Type B pancreatic cell (in vitro differentiated cells): ENCODE measurements around the gene RPH3AL. TPM values are rescaled to one million over a fixed set of nuclear protein-coding genes. Genes with fewer than 3 reads are reported as not detected.

ENCODE experiments used
- DNase-seq: peaks from one replicate; pipeline ENCODE4 v3.0.0; 2021; ENCODE audit warnings: mixed read lengths; ENCODE audit not compliant: unreplicated experiment; ENCODE audit errors: extremely low spot score
- H3K27ac Mint-ChIP-seq: 2 replicates; pipeline ENCODE4 v1.8.0; 2021; ENCODE audit warnings: mild to moderate bottlenecking, mixed read lengths
- H3K27me3 Mint-ChIP-seq: 2 replicates; pipeline ENCODE4 v1.8.0; 2021; ENCODE audit warnings: mixed read lengths
- H3K36me3 Mint-ChIP-seq: 2 replicates; pipeline ENCODE4 v1.8.0; 2021; ENCODE audit warnings: mixed read lengths
- H3K4me1 Mint-ChIP-seq: one replicate; pipeline ENCODE4 v1.8.0; 2021; ENCODE audit warnings: mixed read lengths; ENCODE audit not compliant: unreplicated experiment
- H3K4me3 Mint-ChIP-seq: 2 replicates; pipeline ENCODE4 v1.8.0; 2021; ENCODE audit warnings: mild to moderate bottlenecking, mixed read lengths
- H3K9me3 Mint-ChIP-seq: 2 replicates; pipeline ENCODE4 v1.8.0; 2021; ENCODE audit warnings: mixed read lengths
- CTCF ChIP-seq: fragments of 200-600 bp; sonication (generic); conservative IDR thresholded peaks from 2 replicates; pipeline ENCODE4 v1.5.0; 2021; ENCODE audit warnings: antibody characterized with exemption, mild to moderate bottlenecking
- total RNA-seq: library from RNA; stranded (reverse); gene quantifications from 2 replicates; pipeline ENCODE4 v1.2.1, GENCODE V29; 2021; ENCODE audit warnings: low replicate concordance

Gene RPH3AL
- total RNA-seq, 1 donor from 2014 or later = 13.5 TPM

- H3K4me1 Mint-ChIP-seq = peaks cover 24% of the 10 kb centered on the region
- no peaks in the 10 kb centered on the region for H3K9me3 Mint-ChIP-seq
- H3K27me3 Mint-ChIP-seq = no peaks in the 10 kb centered on the region
- peak; percentile 13 for DNase-seq
- no peak for TF ChIP-seq CTCF
- H3K4me3 Mint-ChIP-seq = no peak overlapping the region
- H3K27ac Mint-ChIP-seq = no peak overlapping the region
- H3K36me3 Mint-ChIP-seq = peaks cover 10% of the 10 kb centered on the region
Observed at GRCh38 chr17:282000-282911, 70.4 kb downstream of the RPH3AL start.

- Mint-ChIP-seq H3K27me3 (no peaks in the 10 kb centered on the region), H3K27ac (no peak overlapping the region), H3K36me3 (peaks cover 10% of the 10 kb centered on the region), H3K9me3 (no peaks in the 10 kb centered on the region), H3K4me3 (no peak overlapping the region), H3K4me1 (peaks cover 22% of the 10 kb centered on the region)
- peak; percentile 52 for DNase-seq
- no peak for TF ChIP-seq CTCF
Observed at GRCh38 chr17:281365-281999, 71.1 kb downstream of the RPH3AL start.

- H3K4me1 Mint-ChIP-seq = peaks cover 19% of the 10 kb centered on the region
- no peak for TF ChIP-seq CTCF
- no peak overlapping the region for H3K27ac Mint-ChIP-seq
- no peaks in the 10 kb centered on the region for H3K9me3 Mint-ChIP-seq
- H3K27me3 Mint-ChIP-seq = no peaks in the 10 kb centered on the region
- no peak overlapping the region for H3K4me3 Mint-ChIP-seq
- DNase-seq = peak; percentile 47
- H3K36me3 Mint-ChIP-seq = peaks cover 10% of the 10 kb centered on the region
Observed at GRCh38 chr17:280901-281300, 71.7 kb downstream of the RPH3AL start.

- Mint-ChIP-seq H3K4me3 (no peak overlapping the region), H3K27ac (no peak overlapping the region), H3K4me1 (peaks cover 19% of the 10 kb centered on the region), H3K27me3 (no peaks in the 10 kb centered on the region), H3K9me3 (no peaks in the 10 kb centered on the region), H3K36me3 (peaks cover 10% of the 10 kb centered on the region)
- TF ChIP-seq CTCF = no peak
- DNase-seq = peak; percentile 39
Observed at GRCh38 chr17:280216-280615, 72.4 kb downstream of the RPH3AL start.

GRCh38 chr17:279776-280175 lies 72.8 kb downstream of the RPH3AL start:
- peaks cover 19% of the 10 kb centered on the region for H3K4me1 Mint-ChIP-seq

More at GRCh38 chr17:279776-280175, 72.8 kb downstream of the RPH3AL start:
- Mint-ChIP-seq H3K9me3 (no peaks in the 10 kb centered on the region), H3K4me3 (no peak overlapping the region), H3K27ac (no peak overlapping the region), H3K36me3 (peaks cover 10% of the 10 kb centered on the region), H3K27me3 (no peaks in the 10 kb centered on the region)
- TF ChIP-seq CTCF = no peak
- no peak for DNase-seq
